OCI-LY3 (cell line): ENCODE data around the gene LMAN2L.

Experiments used
- H2AFZ ChIP-seq: fragments of 200-600, 300-600 bp; shearing (Covaris generic); 2 replicates; pipeline ENCODE4 v1.6.0; 2014; ENCODE audit warnings: antibody characterized with exemption, low read depth, low read length
- H3K27ac ChIP-seq: fragments of 200-600, 300-600 bp; sonication (generic); 2 replicates; pipeline ENCODE4 v1.5.1; 2014; ENCODE audit warnings: mild to moderate bottlenecking, low read length, moderate library complexity, mixed read lengths
- H3K27me3 ChIP-seq: fragments of 200-600, 300-600 bp; sonication (generic); 2 replicates; pipeline ENCODE4 v1.6.1; 2014; ENCODE audit warnings: low read depth, low read length, mixed read lengths
- H3K36me3 ChIP-seq: fragments of 200-600, 300-600 bp; sonication (generic); replicated peaks from 2 replicates; pipeline ENCODE3; 2014; ENCODE audit warnings: low read depth, low read length, mixed read lengths
- H3K4me1 ChIP-seq: fragments of 300-600, 200-600 bp; sonication (generic); 2 replicates; pipeline ENCODE4 v1.6.1; 2014; ENCODE audit warnings: low read length, mixed read lengths
- H3K4me2 ChIP-seq: fragments of 200-600, 300-600 bp; sonication (generic); 2 replicates; pipeline ENCODE4 v1.6.1; 2014; ENCODE audit warnings: low read length, mixed read lengths
- H3K4me3 ChIP-seq: fragments of 300-600, 200-600 bp; sonication (generic); 2 replicates; pipeline ENCODE4 v1.5.1; 2014; ENCODE audit warnings: antibody characterized with exemption, mild to moderate bottlenecking, low read length, moderate library complexity
- H3K79me2 ChIP-seq: fragments of 300-600, 200-600 bp; shearing (Covaris generic); 2 replicates; pipeline ENCODE4 v1.6.1; 2014; ENCODE audit warnings: mild to moderate bottlenecking, low read length, mixed read lengths
- H3K9ac ChIP-seq: fragments of 300-600, 200-600 bp; shearing (Covaris generic); 2 replicates; pipeline ENCODE4 v1.6.0; 2014; ENCODE audit warnings: mild to moderate bottlenecking, low read length, moderate library complexity
- H3K9me3 ChIP-seq: fragments of 200-600, 300-600 bp; shearing (Covaris generic); 2 replicates; pipeline ENCODE4 v1.6.1; 2014; ENCODE audit warnings: low read length, mixed read lengths; ENCODE audit not compliant: insufficient read depth
- H4K20me1 ChIP-seq: fragments of 200-600, 300-600 bp; sonication (generic); 2 replicates; pipeline ENCODE4 v1.6.1; 2016; ENCODE audit warnings: low read length, mixed read lengths; ENCODE audit not compliant: insufficient read depth
- CTCF ChIP-seq: fragments of 200-600, 300-600 bp; sonication (generic); IDR thresholded peaks from 2 replicates; pipeline ENCODE4 v1.5.1; 2014; ENCODE audit warnings: antibody characterized with exemption, low read length, low read depth
- EZH2phosphoT487 ChIP-seq: fragments of 200-600 bp; shearing (Covaris generic); IDR thresholded peaks from 2 replicates; pipeline ENCODE4 v1.6.1; 2018; ENCODE audit warnings: antibody characterized with exemption, mixed run types, low read depth

LMAN2L gene

GRCh38 chr2:96739633-96740428, at the start of gene LMAN2L:
LMAN2L (minus strand) TSS chr2:96740064; CDS start chr2:96740040, 24 bp downstream.
- TF ChIP-seq CTCF = no peak
- TF ChIP-seq EZH2phosphoT487 = no peak
- Histone ChIP-seq H2AFZ (peak within 1 kb of the TSS; percentile 99), H3K79me2 (peaks cover 9% of the 10 kb centered on the region), H3K36me3 (peaks cover 7% of the 10 kb centered on the region), H3K4me3 (peak within 1 kb of the TSS; percentile 85), H3K27ac (peak within 1 kb of the TSS; percentile 25; the same call in 1 of the 2 replicates), H3K9ac (peak within 1 kb of the TSS; percentile 76), H3K9me3 (no peaks in the 10 kb centered on the region), H3K4me1 (peaks cover 9% of the 10 kb centered on the region), H3K4me2 (peak within 1 kb of the TSS; percentile 86), H3K27me3 (no peaks in the 10 kb centered on the region), H4K20me1 (no peaks in the 10 kb centered on the region)

GRCh38 chr2:96789245-96789617, 49.4 kb upstream of the LMAN2L start:
- no peak for TF ChIP-seq CTCF
- no peak for TF ChIP-seq EZH2phosphoT487
- H2AFZ ChIP-seq = no peak overlapping the region
- H3K4me1 ChIP-seq = no peaks in the 10 kb centered on the region
- no peak overlapping the region for H3K4me2 ChIP-seq
- no peak overlapping the region for H3K9ac ChIP-seq
- no peaks in the 10 kb centered on the region for H3K79me2 ChIP-seq
- no peaks in the 10 kb centered on the region for H3K27me3 ChIP-seq
- no peak overlapping the region for H3K27ac ChIP-seq
- H3K36me3 ChIP-seq = no peaks in the 10 kb centered on the region
- H4K20me1 ChIP-seq = no peaks in the 10 kb centered on the region
- no peaks in the 10 kb centered on the region for H3K9me3 ChIP-seq
- H3K4me3 ChIP-seq = no peak overlapping the region

GRCh38 chr2:96788442-96789244, 48.8 kb upstream of the LMAN2L start:
- Histone ChIP-seq H3K4me1 (no peaks in the 10 kb centered on the region), H3K27ac (no peak overlapping the region), H4K20me1 (no peaks in the 10 kb centered on the region), H3K36me3 (no peaks in the 10 kb centered on the region), H3K4me3 (no peak overlapping the region), H3K79me2 (no peaks in the 10 kb centered on the region), H3K4me2 (no peak overlapping the region), H3K9ac (no peak overlapping the region), H3K9me3 (no peaks in the 10 kb centered on the region), H3K27me3 (no peaks in the 10 kb centered on the region), H2AFZ (no peak overlapping the region)
- TF ChIP-seq CTCF (no peak), EZH2phosphoT487 (no peak)

- Histone ChIP-seq H3K9ac (no peak overlapping the region), H3K4me3 (no peak overlapping the region), H3K79me2 (no peaks in the 10 kb centered on the region), H3K27ac (no peak overlapping the region), H4K20me1 (no peaks in the 10 kb centered on the region), H3K4me1 (no peaks in the 10 kb centered on the region), H3K36me3 (no peaks in the 10 kb centered on the region), H3K4me2 (no peak overlapping the region), H3K9me3 (no peaks in the 10 kb centered on the region), H3K27me3 (no peaks in the 10 kb centered on the region), H2AFZ (no peak overlapping the region)
- TF ChIP-seq CTCF (no peak), EZH2phosphoT487 (no peak)
These were observed 47.5 kb upstream of the LMAN2L start for GRCh38 chr2:96787411-96787810.
